Caco-2 (cell line): ENCODE measurements around the gene AGPAT2. TPM values are rescaled to one million over a fixed set of nuclear protein-coding genes. Genes with fewer than 3 reads are reported as not detected.

Source experiments
- BruUV-seq: library from RNA; stranded (reverse); fragments of 400-500 nt; replicated peaks from 2 replicates; lab custom pipeline; 2021; lab: Mats Ljungman, UMichigan
- CTCF ChIA-PET: fragments of 300-600 bp; sonication (Branson Sonifier 250); formaldehyde crosslinking; loops from one replicate; lab custom pipeline; 2022; ENCODE audit warnings: antibody characterized with exemption; lab: Charles Lee
- POLR2A ChIA-PET: fragments of 300-600 bp; sonication (Branson Sonifier 250); formaldehyde crosslinking; loops from one replicate; lab custom pipeline; 2022; ENCODE audit warnings: antibody characterized with exemption; lab: Charles Lee
- DNase-seq, 2 experiments: peaks; one replicate each; pipeline versions ENCODE4 v3.0.0 to v3.0.0-alpha.2; 2020 to 2022
- H3K27me3 ChIP-seq: replicated peaks from 2 replicates; pipeline ENCODE4 v1.6.0; 2011; ENCODE audit warnings: low read length; ENCODE audit not compliant: control insufficient read depth, insufficient read depth
- H3K36me3 ChIP-seq: 2 replicates; pipeline ENCODE4 v1.5.1; 2011; ENCODE audit warnings: low read length; ENCODE audit not compliant: control insufficient read depth, insufficient read depth
- H3K4me1 ChIP-seq: fragments of 250-450 bp; sonication (Bioruptor Pico); 2 replicates; pipeline ENCODE4 v1.5.1; 2020; ENCODE audit warnings: mild to moderate bottlenecking
- H3K4me3 ChIP-seq: 2 replicates; pipeline ENCODE4 v1.5.1; 2011; ENCODE audit warnings: low read depth, mild to moderate bottlenecking, control low read depth, low read length
- H3K9me3 ChIP-seq: fragments of 250-450 bp; sonication (Bioruptor Pico); 2 replicates; pipeline ENCODE4 v1.5.1; 2020; ENCODE audit warnings: mild to moderate bottlenecking, moderate library complexity
- H3K27ac Mint-ChIP-seq: one replicate; pipeline ENCODE4 v1.8.0; 2022; ENCODE audit warnings: mixed read lengths; ENCODE audit not compliant: unreplicated experiment
- H3K27me3 Mint-ChIP-seq: one replicate; pipeline ENCODE4 v1.8.0; 2022; ENCODE audit warnings: mixed read lengths; ENCODE audit not compliant: insufficient read depth, unreplicated experiment
- H3K36me3 Mint-ChIP-seq: one replicate; pipeline ENCODE4 v1.8.0; 2022; ENCODE audit warnings: mild to moderate bottlenecking, mixed read lengths; ENCODE audit not compliant: insufficient read depth, unreplicated experiment
- H3K4me1 Mint-ChIP-seq: one replicate; pipeline ENCODE4 v1.8.0; 2022; ENCODE audit warnings: low read depth, mixed read lengths; ENCODE audit not compliant: unreplicated experiment
- H3K4me3 Mint-ChIP-seq: one replicate; pipeline ENCODE4 v1.8.0; 2022; ENCODE audit warnings: mild to moderate bottlenecking, moderate library complexity, mixed read lengths; ENCODE audit not compliant: unreplicated experiment
- H3K9me3 Mint-ChIP-seq: one replicate; pipeline ENCODE4 v1.8.0; 2022; ENCODE audit warnings: mixed read lengths; ENCODE audit not compliant: unreplicated experiment
- intact Hi-C: fragments of 100-400 bp; cut with micrococcal nuclease; formaldehyde crosslinking; loops from one replicate; pipeline ENCODE4 v1.10.0; 2022; ENCODE audit not compliant: unreplicated experiment
- total RNA-seq: library from RNA; stranded (reverse); gene quantifications from 2 replicates; pipeline ENCODE4 v1.2.3, GENCODE V29; 2022
- TF ChIP-seq, protein P1 (sequence below), 2 experiments: fragments of 200-600 bp in 1 of 2; IDR thresholded peaks; 1 replicate in 1 of 2; 2 replicates in 1 of 2; pipeline versions ENCODE4 v1.5.1 to v1.8.0; 2011 to 2022; ENCODE audit warnings: antibody characterized with exemption in 1 of 2, control low read depth in 1 of 2, inconsistent platforms in 1 of 2, low read depth in 1 of 2, low read length in 1 of 2, mild to moderate bottlenecking in 1 of 2, moderate library complexity in 1 of 2; ENCODE audit not compliant: insufficient read depth in 1 of 2, severe bottlenecking in 1 of 2, unreplicated experiment in 1 of 2

AGPAT2 gene
- total RNA-seq, 1 experiment from 2014 or later, result 68.7 TPM

DNA sequence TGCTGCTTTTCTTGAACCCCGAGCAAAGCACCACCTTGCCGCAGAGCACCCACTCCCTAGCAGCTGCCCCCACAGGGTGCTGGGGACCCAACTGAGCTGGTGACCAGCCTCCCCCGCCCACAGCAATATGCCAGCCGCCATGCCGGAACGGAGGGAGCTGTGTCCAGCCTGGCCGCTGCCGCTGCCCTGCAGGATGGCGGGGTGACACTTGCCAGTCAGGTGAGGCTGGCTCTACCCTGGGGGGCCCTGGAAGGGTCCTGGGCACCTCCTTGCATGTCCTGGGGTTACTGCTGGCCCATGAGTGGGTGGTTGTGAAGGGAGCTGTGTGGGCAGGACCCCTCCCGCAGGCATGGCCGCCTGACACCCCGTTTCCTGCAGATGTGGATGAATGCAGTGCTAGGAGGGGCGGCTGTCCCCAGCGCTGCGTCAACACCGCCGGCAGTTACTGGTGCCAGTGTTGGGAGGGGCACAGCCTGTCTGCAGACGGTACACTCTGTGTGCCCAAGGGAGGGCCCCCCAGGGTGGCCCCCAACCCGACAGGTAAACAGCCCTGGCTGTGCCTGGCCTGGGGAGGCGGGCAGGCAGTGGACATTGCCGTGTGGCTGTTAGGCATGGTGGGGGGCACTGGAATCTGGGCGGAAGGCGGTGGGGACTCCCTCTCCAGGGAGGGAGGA, 17.3 kb downstream of the AGPAT2 start:
- no TSS peak for BruUV-seq
- Mint-ChIP-seq H3K27me3 (no peaks in the 10 kb centered on the region), H3K9me3 (no peaks in the 10 kb centered on the region), H3K36me3 (peaks cover 33% of the 10 kb centered on the region), H3K4me1 (no peaks in the 10 kb centered on the region), H3K4me3 (no peak overlapping the region), H3K27ac (no peak overlapping the region)
- no peaks in the 10 kb centered on the region for H3K27me3 ChIP-seq
- H3K36me3 ChIP-seq, result no peaks in the 10 kb centered on the region; the same call in 1 of the 2 replicates
- H3K9me3 ChIP-seq, result no peaks in the 10 kb centered on the region
- no peak overlapping the region for H3K4me3 ChIP-seq
- CTCF ChIA-PET, result no interaction called here
- no peak for DNase-seq
- TF ChIP-seq, protein P1, sequence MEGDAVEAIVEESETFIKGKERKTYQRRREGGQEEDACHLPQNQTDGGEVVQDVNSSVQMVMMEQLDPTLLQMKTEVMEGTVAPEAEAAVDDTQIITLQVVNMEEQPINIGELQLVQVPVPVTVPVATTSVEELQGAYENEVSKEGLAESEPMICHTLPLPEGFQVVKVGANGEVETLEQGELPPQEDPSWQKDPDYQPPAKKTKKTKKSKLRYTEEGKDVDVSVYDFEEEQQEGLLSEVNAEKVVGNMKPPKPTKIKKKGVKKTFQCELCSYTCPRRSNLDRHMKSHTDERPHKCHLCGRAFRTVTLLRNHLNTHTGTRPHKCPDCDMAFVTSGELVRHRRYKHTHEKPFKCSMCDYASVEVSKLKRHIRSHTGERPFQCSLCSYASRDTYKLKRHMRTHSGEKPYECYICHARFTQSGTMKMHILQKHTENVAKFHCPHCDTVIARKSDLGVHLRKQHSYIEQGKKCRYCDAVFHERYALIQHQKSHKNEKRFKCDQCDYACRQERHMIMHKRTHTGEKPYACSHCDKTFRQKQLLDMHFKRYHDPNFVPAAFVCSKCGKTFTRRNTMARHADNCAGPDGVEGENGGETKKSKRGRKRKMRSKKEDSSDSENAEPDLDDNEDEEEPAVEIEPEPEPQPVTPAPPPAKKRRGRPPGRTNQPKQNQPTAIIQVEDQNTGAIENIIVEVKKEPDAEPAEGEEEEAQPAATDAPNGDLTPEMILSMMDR (IDR thresholded peaks at IDR 0.05; ENCODE audit: insufficient read depth in 1 of 2, low read depth in 1 of 2, low read length in 1 of 2, severe bottlenecking in 1 of 2, unreplicated experiment in 1 of 2), result no peak
- peaks cover 13% of the 10 kb centered on the region for H3K4me1 ChIP-seq
- intact Hi-C loops, result no loop called here
- POLR2A ChIA-PET, result interaction anchor here (0.6 kb wide), 1 partner anchor 24 kb away, joined by 3 read pairs; no protein-coding TSS in a partner anchor

DNA sequence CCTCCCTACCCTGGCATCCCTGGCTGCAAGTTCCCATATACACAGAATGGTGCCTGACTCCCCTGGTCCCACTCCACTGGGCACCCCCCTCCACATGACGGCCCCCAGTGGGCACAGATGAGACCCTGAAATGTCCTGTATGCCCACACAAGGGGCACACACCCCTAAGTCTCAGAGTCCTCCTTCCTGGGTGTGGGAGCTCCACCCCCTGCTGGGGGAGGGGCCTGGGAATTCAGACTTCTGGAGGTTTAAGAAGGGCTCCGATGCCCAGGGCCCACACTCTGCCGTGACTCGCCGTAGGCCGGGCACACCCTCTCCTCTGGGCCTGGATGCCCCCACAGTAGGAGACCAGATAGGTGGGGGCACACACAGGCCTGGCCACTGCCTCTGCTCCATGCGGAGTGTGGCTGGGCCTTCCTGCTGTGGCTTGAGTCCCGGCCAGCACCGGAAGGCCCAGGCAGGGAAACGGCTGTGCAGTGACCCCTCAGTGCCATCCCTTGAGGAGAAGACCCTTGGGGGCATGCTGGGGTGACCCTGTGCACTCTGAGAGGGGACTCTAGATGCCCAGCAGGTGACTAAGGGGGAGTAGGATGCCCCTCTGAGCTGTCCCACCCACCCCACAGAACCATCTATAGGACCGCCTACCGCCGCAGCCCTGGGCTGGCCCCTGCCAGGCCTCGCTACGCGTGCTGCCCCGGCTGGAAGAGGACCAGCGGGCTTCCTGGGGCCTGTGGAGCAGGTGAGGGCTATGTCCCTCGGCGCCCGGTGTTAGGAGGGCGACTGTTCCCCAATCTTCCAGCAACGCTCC, 18.1 kb downstream of the AGPAT2 start:
- Mint-ChIP-seq H3K4me1 (no peaks in the 10 kb centered on the region), H3K4me3 (no peak overlapping the region), H3K36me3 (peaks cover 26% of the 10 kb centered on the region), H3K27ac (no peak overlapping the region), H3K9me3 (no peaks in the 10 kb centered on the region), H3K27me3 (no peaks in the 10 kb centered on the region)
- DNase-seq, result no peak
- H3K4me1 ChIP-seq, result peaks cover 13% of the 10 kb centered on the region
- TF ChIP-seq, protein P1 (IDR thresholded peaks at IDR 0.05; ENCODE audit: insufficient read depth in 1 of 2, low read depth in 1 of 2, low read length in 1 of 2, severe bottlenecking in 1 of 2, unreplicated experiment in 1 of 2), result no peak
- POLR2A ChIA-PET, result interaction anchor here (0.6 kb wide), 2 partner anchors 24 to 110 kb away, joined by 3 read pairs; no protein-coding TSS in a partner anchor
- no peaks in the 10 kb centered on the region for H3K27me3 ChIP-seq
- CTCF ChIA-PET, result no interaction called here
- intact Hi-C loops, result no loop called here
- H3K9me3 ChIP-seq, result no peaks in the 10 kb centered on the region
- BruUV-seq, result no TSS peak
- no peak overlapping the region for H3K4me3 ChIP-seq
- H3K36me3 ChIP-seq, result no peaks in the 10 kb centered on the region; the same call in 1 of the 2 replicates

DNA sequence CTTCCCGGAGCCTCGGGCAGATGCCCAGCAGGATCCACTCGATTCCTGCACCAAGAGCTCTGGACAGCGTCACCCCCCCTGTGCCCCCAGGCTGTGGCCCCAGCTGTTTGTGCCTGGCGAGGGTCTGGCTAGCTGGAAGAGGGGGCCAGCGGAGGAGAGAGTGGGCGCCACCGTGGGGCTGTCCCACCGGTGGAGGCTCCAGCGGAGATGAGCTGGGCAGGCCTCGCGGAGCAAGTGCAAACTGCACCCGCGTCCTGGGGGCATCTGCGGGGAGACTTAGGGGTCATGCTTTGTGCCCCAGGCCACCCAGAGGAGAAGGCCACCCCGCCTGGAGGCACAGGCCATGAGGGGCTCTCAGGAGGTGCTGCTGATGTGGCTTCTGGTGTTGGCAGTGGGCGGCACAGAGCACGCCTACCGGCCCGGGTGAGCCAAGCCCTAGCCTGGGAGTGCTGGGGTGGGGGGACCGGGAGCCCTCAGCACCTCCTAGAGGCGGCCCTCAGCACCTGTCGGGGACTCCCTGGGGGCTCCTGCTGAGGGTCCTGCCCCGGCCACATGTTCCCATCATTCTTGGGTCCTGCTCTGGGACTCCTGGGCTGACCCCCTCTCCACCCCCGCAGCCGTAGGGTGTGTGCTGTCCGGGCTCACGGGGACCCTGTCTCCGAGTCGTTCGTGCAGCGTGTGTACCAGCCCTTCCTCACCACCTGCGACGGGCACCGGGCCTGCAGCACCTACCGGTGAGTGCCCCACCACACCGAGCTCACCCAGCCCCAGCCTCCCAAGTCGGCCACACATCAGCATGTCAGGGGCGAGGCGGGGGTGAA, 19.1 kb downstream of the AGPAT2 start:
- TF ChIP-seq, protein P1 (IDR thresholded peaks at IDR 0.05; ENCODE audit: insufficient read depth in 1 of 2, low read depth in 1 of 2, low read length in 1 of 2, severe bottlenecking in 1 of 2, unreplicated experiment in 1 of 2), result peak in 1 of 2 experiments; percentile 15
- CTCF ChIA-PET, result no interaction called here
- no TSS peak for BruUV-seq
- no peaks in the 10 kb centered on the region for H3K27me3 Mint-ChIP-seq
- no peaks in the 10 kb centered on the region for H3K9me3 Mint-ChIP-seq
- POLR2A ChIA-PET, result interaction anchor here (0.6 kb wide), 2 partner anchors 74 to 108 kb away, joined by 3 read pairs; no protein-coding TSS in a partner anchor
- H3K4me1 Mint-ChIP-seq, result no peaks in the 10 kb centered on the region
- Histone ChIP-seq H3K36me3 (no peaks in the 10 kb centered on the region; the same call in 1 of the 2 replicates), H3K27me3 (no peaks in the 10 kb centered on the region), H3K4me3 (no peak overlapping the region), H3K4me1 (peaks cover 13% of the 10 kb centered on the region), H3K9me3 (no peaks in the 10 kb centered on the region)
- H3K4me3 Mint-ChIP-seq, result no peak overlapping the region
- peaks cover 18% of the 10 kb centered on the region for H3K36me3 Mint-ChIP-seq
- DNase-seq, result no peak
- H3K27ac Mint-ChIP-seq, result no peak overlapping the region
- intact Hi-C loops, result no loop called here
